Measurements from ENCODE around the gene COL2A1. TPM values are rescaled to one million over a fixed set of nuclear protein-coding genes. Genes with fewer than 3 reads are reported as not detected.

The COL2A1 gene
- not detected for total RNA-seq

GRCh38 chr12:48004053-48004941 is at the start of gene COL2A1:
COL2A1 (minus strand) TSS chr12:48004476; CDS start chr12:48004321, 155 bp downstream.
- CTCF ChIA-PET: no interaction called here
- POLR2A ChIA-PET: no interaction called here

GRCh38 chr12:48053883-48054282 is 49.6 kb upstream of the COL2A1 start:
- CTCF ChIA-PET: no interaction called here
- POLR2A ChIA-PET: no interaction called here

- POLR2A ChIA-PET: no interaction called here
- CTCF ChIA-PET: interaction anchor here (0.5 to 1.0 kb wide), 3 partner anchors 85 to 949 kb away, joined by 3 read pairs; no protein-coding TSS in a partner anchor
Observed at GRCh38 chr12:48053122-48053521, 48.8 kb upstream of the COL2A1 start.

- CTCF ChIA-PET: interaction anchor here (0.7 kb wide), 1 partner anchor 54 kb away, joined by 3 read pairs; the partner anchor contains the start of gene SENP1
- POLR2A ChIA-PET: no interaction called here
Observed at GRCh38 chr12:48051681-48052080, 47.4 kb upstream of the COL2A1 start.

GRCh38 chr12:48050174-48050573 is 45.9 kb upstream of the COL2A1 start:
- ChIA-PET POLR2A (no interaction called here), CTCF (interaction anchor here (0.7 kb wide), 1 partner anchor 154 kb away, joined by 3 read pairs; no protein-coding TSS in a partner anchor)

GRCh38 chr12:48045965-48046518 is 41.8 kb upstream of the COL2A1 start:
- ChIA-PET POLR2A (no interaction called here), CTCF (no interaction called here)

- CTCF ChIA-PET: no interaction called here
- POLR2A ChIA-PET: no interaction called here
Observed at GRCh38 chr12:48045061-48045846, 41.0 kb upstream of the COL2A1 start.

GRCh38 chr12:48044396-48044795 is 40.1 kb upstream of the COL2A1 start:
- ChIA-PET POLR2A (interaction anchor here (0.6 kb wide), 1 partner anchor 26 kb away, joined by 3 read pairs; no protein-coding TSS in a partner anchor), CTCF (no interaction called here)

- CTCF ChIA-PET: no interaction called here
Observed at GRCh38 chr12:48043771-48044170, 39.5 kb upstream of the COL2A1 start.

GRCh38 chr12:48041591-48042423 is 37.5 kb upstream of the COL2A1 start:
- ChIA-PET CTCF (no interaction called here), POLR2A (no interaction called here)

More at GRCh38 chr12:48043771-48044170, 39.5 kb upstream of the COL2A1 start:
- POLR2A ChIA-PET: interaction anchor here (0.6 kb wide), 1 partner anchor 26 kb away, joined by 3 read pairs; no protein-coding TSS in a partner anchor

- POLR2A ChIA-PET: no interaction called here
- CTCF ChIA-PET: no interaction called here
Observed at GRCh38 chr12:48040354-48040753, 36.1 kb upstream of the COL2A1 start.

GRCh38 chr12:48039151-48039550 is 34.9 kb upstream of the COL2A1 start:
- POLR2A ChIA-PET: no interaction called here
- CTCF ChIA-PET: no interaction called here

- CTCF ChIA-PET: no interaction called here
- POLR2A ChIA-PET: no interaction called here
Observed at GRCh38 chr12:48038085-48038484, 33.8 kb upstream of the COL2A1 start.

- ChIA-PET POLR2A (no interaction called here), CTCF (no interaction called here)
Observed at GRCh38 chr12:48037267-48037915, 33.1 kb upstream of the COL2A1 start.

- POLR2A ChIA-PET: no interaction called here
- CTCF ChIA-PET: no interaction called here
Observed at GRCh38 chr12:48036818-48037217, 32.5 kb upstream of the COL2A1 start.

- ChIA-PET CTCF (no interaction called here), POLR2A (no interaction called here)
Observed at GRCh38 chr12:48034835-48035805, 30.8 kb upstream of the COL2A1 start.

- ChIA-PET CTCF (no interaction called here), POLR2A (no interaction called here)
Observed at GRCh38 chr12:48033451-48033850, 29.2 kb upstream of the COL2A1 start.

GRCh38 chr12:48032597-48032996 is 28.3 kb upstream of the COL2A1 start:
- POLR2A ChIA-PET: no interaction called here
- CTCF ChIA-PET: no interaction called here
